ENCODE results near the gene CCDC30. TPM values are rescaled to one million over a fixed set of nuclear protein-coding genes. Genes with fewer than 3 reads are reported as not detected.

The CCDC30 gene
- total RNA-seq (2022) (4.4 and 5.1 TPM in 2 replicates), Bru-seq, nascent RNA (percentile 44 among the genes with signal in this experiment), BruChase-seq, experiment 1, labeled RNA remaining after a 6-hour chase (percentile 46 among the genes with signal in this experiment), BruChase-seq, experiment 2, labeled RNA remaining after a 2-hour chase (percentile 45 among the genes with signal in this experiment)
- long read RNA-seq, partial matches to known transcripts: 0 of 10 reads
- long read RNA-seq, other reads (novel, unspliced or antisense): 10 of 10 reads

DNA sequence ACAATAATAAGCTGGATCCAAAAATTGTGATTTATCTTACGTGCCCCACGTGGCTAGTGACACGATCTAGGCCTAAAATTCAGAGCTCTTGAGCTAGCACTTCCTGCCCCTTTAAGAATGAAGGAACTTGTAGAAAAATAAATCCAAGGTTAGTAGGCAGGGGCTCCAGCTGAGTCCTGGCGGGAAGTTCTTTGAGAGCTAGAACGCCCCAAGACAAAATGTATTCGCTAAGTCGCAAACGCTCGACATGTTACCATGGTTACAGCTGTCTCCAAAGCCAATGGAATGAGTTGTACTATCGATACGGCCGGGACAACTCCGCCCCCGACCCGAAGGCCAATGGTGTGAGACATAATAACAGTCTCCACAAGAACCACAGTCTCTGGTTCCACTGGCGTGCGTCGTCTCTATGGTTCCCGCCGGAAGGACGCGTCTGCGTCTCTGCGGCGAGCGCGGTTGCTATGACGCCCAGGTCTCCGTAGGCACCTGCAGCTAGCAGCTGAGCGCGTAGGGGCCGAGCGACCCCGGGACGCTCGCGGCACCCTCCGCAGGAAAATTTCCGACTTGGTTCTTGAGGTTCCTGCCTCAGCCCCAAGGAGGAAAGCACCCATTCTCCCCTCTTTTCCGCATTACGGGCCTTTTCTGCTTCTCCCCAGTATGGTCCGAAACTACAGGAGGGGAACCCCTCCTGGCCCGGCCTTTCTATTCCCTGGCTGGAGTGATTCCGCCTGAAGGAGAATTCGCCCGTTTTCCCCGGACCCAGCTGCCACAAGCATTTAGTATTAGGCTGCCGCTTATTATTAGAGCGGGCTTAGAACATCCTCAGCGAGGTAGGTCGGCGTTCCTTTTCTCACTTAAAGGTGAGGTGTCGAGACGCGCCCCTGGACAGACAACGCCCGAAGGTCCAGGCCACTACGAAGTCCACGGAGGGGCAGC is at the start of gene CCDC30:
Gene CCDC30, plus strand, starts transcription at position 459 of the 936 bp plus-strand sequence. CDS start 17,266 bp downstream, outside the sequence.
- H3K9me3 Mint-ChIP-seq (ENCODE audit: low read depth, unreplicated experiment): no peaks in the 10 kb centered on the region
- peak; percentile 96 for DNase-seq

DNA sequence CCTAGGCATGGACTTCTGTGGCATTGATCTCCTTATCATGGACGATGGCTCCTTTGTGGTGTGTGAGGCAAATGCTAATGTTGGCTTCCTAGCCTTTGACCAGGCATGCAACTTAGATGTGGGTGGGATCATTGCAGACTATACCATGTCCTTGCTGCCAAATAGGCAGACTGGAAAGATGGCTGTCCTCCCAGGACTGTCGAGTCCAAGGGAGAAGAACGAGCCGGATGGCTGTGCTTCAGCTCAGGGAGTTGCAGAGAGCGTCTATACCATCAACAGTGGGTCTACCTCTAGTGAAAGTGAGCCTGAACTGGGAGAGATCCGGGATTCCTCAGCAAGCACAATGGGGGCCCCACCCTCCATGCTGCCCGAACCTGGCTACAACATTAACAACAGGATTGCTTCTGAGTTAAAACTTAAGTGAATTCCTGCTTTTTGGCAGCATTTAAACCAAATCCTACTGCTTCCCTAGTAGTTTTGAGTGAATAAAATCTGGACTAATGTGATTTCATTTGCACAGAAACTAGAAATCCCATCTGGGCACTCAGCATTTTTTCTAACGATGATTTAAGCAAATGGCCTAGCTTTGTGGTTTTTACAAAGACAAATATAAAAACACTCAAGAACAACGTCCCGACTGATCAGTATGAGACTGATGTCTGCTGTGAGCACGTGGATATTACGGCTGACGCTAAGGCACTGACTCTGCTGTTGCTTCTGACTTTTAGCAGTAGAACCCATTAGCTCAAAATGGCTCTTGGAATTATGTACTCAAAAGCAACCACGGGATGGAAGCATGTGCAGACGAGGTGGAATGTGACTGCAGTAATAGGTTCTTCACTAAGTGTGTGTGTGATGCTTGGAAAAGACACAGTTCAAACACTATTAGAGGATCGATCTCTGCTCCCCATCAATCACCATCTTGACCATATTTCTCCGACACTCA is 48.3 kb upstream of the CCDC30 start:
- CTCF ChIA-PET: no interaction called here
- no peaks in the 10 kb centered on the region for H3K9me3 Mint-ChIP-seq (ENCODE audit: low read depth, unreplicated experiment)
- TF ChIP-seq, protein P1, sequence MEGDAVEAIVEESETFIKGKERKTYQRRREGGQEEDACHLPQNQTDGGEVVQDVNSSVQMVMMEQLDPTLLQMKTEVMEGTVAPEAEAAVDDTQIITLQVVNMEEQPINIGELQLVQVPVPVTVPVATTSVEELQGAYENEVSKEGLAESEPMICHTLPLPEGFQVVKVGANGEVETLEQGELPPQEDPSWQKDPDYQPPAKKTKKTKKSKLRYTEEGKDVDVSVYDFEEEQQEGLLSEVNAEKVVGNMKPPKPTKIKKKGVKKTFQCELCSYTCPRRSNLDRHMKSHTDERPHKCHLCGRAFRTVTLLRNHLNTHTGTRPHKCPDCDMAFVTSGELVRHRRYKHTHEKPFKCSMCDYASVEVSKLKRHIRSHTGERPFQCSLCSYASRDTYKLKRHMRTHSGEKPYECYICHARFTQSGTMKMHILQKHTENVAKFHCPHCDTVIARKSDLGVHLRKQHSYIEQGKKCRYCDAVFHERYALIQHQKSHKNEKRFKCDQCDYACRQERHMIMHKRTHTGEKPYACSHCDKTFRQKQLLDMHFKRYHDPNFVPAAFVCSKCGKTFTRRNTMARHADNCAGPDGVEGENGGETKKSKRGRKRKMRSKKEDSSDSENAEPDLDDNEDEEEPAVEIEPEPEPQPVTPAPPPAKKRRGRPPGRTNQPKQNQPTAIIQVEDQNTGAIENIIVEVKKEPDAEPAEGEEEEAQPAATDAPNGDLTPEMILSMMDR (IDR thresholded peaks at IDR 0.05; ENCODE audit: unreplicated experiment): no peak
- H3K27ac Mint-ChIP-seq (ENCODE audit: unreplicated experiment): no peak overlapping the region
- intact Hi-C loops (cut with micrococcal nuclease; ENCODE audit: unreplicated experiment): no loop called here
- BruUV-seq (replicated peaks): no TSS peak
- H3K36me3 Mint-ChIP-seq (ENCODE audit: insufficient read depth, unreplicated experiment): no peaks in the 10 kb centered on the region
- DNase-seq: no peak
- no peaks in the 10 kb centered on the region for H3K4me1 Mint-ChIP-seq (ENCODE audit: low read depth, unreplicated experiment)
- H3K27me3 Mint-ChIP-seq (ENCODE audit: unreplicated experiment): peaks cover 32% of the 10 kb centered on the region
- H3K4me3 Mint-ChIP-seq (ENCODE audit: low read depth, unreplicated experiment): no peak overlapping the region

More for the DNA sequence above, at the start of gene CCDC30:
- H3K27me3 Mint-ChIP-seq (ENCODE audit: unreplicated experiment): no peaks in the 10 kb centered on the region
- H3K4me3 Mint-ChIP-seq (ENCODE audit: low read depth, unreplicated experiment): peak within 1 kb of the TSS; percentile 86
- H3K36me3 Mint-ChIP-seq (ENCODE audit: insufficient read depth, unreplicated experiment): peaks cover 45% of the 10 kb centered on the region
- intact Hi-C loops (cut with micrococcal nuclease; ENCODE audit: unreplicated experiment): loop anchor here (5.0 kb wide), 1 partner anchor 121 kb away; no protein-coding TSS in a partner anchor
- TF ChIP-seq, protein P1 (IDR thresholded peaks at IDR 0.05; ENCODE audit: unreplicated experiment): no peak
- H3K27ac Mint-ChIP-seq (ENCODE audit: unreplicated experiment): peak within 1 kb of the TSS; percentile 32
- CTCF ChIA-PET: interaction anchor here (0.8 to 1.0 kb wide), 2 partner anchors 12 to 119 kb away, joined by 3 read pairs; no protein-coding TSS in a partner anchor
- no TSS peak for BruUV-seq (replicated peaks)
- H3K4me1 Mint-ChIP-seq (ENCODE audit: low read depth, unreplicated experiment): peaks cover 25% of the 10 kb centered on the region

DNA sequence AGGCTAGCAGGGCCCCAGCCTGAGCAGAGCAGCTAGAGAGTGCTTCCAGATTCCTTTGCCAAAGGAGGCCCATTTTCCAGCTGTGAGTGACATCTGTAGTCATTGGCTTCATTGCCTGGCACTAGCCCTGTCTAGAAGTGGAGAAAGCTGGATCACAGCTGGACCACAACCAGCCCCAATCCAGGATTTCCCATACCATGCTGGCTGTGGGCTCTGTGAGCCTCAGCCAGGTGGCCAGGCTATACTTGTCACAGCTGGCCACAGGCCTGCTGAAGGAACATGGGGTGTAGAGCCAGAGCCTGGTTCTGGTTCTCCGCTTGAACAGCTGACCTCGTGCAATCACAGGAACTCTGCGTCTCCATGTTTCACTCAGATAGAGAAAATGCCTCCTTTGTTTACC is 45.9 kb upstream of the CCDC30 start:
- no peaks in the 10 kb centered on the region for H3K4me1 Mint-ChIP-seq (ENCODE audit: low read depth, unreplicated experiment)
- H3K4me3 Mint-ChIP-seq (ENCODE audit: low read depth, unreplicated experiment): no peak overlapping the region
- peaks cover 40% of the 10 kb centered on the region for H3K27me3 Mint-ChIP-seq (ENCODE audit: unreplicated experiment)
- H3K36me3 Mint-ChIP-seq (ENCODE audit: insufficient read depth, unreplicated experiment): no peaks in the 10 kb centered on the region
- TF ChIP-seq, protein P1 (IDR thresholded peaks at IDR 0.05; ENCODE audit: unreplicated experiment): no peak
- H3K27ac Mint-ChIP-seq (ENCODE audit: unreplicated experiment): no peak overlapping the region
- CTCF ChIA-PET: no interaction called here
- no TSS peak for BruUV-seq (replicated peaks)
- intact Hi-C loops (cut with micrococcal nuclease; ENCODE audit: unreplicated experiment): no loop called here
- H3K9me3 Mint-ChIP-seq (ENCODE audit: low read depth, unreplicated experiment): no peaks in the 10 kb centered on the region
- no peak for DNase-seq

DNA sequence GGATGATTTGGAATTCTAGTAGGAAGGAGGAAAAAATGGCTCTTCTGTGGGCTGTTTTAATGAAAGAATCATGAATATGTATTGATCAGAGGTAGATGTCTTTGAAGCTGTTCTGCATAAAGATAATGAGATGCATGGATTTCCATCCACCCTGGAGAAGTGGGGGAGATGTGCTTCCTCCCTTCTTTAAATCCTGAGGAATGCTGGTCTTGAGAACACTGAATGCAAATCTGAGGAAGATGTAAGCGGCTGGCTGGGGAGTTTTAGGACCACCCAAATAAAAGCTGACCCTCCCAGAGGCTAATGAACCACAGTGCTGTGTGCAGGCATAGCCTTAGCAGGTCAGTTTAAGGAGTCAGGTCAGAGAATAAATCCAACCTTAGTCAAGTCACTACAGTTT is 44.6 kb upstream of the CCDC30 start:
- H3K4me1 Mint-ChIP-seq (ENCODE audit: low read depth, unreplicated experiment): no peaks in the 10 kb centered on the region
- H3K36me3 Mint-ChIP-seq (ENCODE audit: insufficient read depth, unreplicated experiment): no peaks in the 10 kb centered on the region
- no TSS peak for BruUV-seq (replicated peaks)
- intact Hi-C loops (cut with micrococcal nuclease; ENCODE audit: unreplicated experiment): no loop called here
- H3K27me3 Mint-ChIP-seq (ENCODE audit: unreplicated experiment): peaks cover 40% of the 10 kb centered on the region
- H3K27ac Mint-ChIP-seq (ENCODE audit: unreplicated experiment): no peak overlapping the region
- TF ChIP-seq, protein P1 (IDR thresholded peaks at IDR 0.05; ENCODE audit: unreplicated experiment): no peak
- DNase-seq: no peak
- CTCF ChIA-PET: no interaction called here
- H3K9me3 Mint-ChIP-seq (ENCODE audit: low read depth, unreplicated experiment): no peaks in the 10 kb centered on the region
- no peak overlapping the region for H3K4me3 Mint-ChIP-seq (ENCODE audit: low read depth, unreplicated experiment)

Measured in Calu3 (cell line).